Measurements from ENCODE around the gene LILRB2. TPM values are rescaled to one million over a fixed set of nuclear protein-coding genes. Genes with fewer than 3 reads are reported as not detected.
"Not testable (repeated sequence)": the region's sequence is repeated elsewhere in the genome, so short reads cannot be mapped to it uniquely, and the experiment has no call there.

Gene LILRB2
- total RNA-seq, 1 experiment from 2014 or later: not detected

DNA sequence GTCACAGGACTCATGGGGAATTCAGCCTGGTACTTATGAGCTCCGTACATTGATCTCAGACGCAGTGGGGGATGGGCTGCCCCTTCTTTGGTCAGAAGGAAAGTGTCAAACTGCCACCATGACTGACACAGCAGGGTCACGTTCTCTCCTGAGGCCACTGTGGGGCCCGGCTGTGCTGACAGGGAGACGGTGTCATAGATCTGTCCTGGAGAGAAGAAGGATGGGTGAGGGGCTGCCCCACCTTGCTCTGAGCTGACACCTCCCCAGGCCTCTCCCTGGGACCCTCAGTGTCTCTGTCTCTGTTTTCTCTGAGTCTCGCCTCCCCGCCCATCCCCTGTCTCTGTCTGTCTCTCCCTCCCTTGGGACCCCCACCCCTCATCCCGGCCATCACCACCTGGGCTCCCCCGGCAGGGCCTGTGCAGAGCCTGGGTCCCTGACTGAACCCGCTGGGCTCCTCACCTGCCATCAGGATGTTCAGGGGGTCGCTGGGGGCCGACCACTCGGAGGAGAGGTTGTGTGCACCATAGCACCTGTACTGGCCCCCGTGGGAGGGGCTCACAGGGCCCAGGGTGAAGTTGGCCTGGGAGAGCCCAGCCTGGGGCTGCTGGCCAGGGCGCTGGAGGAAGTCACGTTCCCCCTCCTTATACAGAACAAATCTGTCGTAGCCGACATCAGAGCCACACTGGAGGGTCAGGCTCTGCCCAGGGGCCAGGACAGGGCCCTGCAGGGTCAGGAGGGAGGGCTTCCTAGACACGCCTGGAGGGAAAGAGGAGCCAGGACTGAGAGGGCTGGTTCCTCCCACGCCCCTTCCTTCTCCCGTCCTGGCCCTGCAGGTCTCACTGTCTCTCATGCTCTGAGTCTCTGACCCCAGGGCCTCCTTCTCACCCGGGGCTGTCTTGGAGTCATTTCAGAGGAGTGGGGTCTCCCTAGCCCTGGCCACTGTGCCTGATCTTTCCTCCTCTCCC, 40.3 kb downstream of the LILRB2 start:
- not testable (repeated sequence) for DNase-seq (ENCODE audit: low read depth)

GRCh38 chr19:54239491-54240371, 41.2 kb downstream of the LILRB2 start:
- not testable (repeated sequence) for DNase-seq (ENCODE audit: low read depth)

DNA sequence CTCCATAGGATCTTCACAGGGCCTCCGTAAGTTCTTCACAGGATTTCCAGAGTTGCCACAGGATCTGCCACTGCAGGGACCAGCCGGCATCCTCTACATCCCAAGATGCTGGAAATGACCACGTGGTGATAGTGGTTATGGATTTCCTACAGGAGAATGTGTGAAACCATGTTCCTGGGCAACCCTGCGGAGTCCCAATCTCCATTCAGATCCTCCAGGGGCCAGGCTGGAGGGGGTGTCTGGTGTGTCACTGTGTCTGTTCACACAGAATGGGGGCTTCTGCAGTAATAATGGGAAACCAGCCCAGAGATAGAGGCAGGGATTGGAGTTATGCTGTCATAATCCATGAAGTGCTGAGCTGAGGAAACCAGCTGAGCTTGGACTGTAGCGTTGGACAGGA, 47.0 kb downstream of the LILRB2 start:
- DNase-seq (ENCODE audit: low read depth): no peak

DNA sequence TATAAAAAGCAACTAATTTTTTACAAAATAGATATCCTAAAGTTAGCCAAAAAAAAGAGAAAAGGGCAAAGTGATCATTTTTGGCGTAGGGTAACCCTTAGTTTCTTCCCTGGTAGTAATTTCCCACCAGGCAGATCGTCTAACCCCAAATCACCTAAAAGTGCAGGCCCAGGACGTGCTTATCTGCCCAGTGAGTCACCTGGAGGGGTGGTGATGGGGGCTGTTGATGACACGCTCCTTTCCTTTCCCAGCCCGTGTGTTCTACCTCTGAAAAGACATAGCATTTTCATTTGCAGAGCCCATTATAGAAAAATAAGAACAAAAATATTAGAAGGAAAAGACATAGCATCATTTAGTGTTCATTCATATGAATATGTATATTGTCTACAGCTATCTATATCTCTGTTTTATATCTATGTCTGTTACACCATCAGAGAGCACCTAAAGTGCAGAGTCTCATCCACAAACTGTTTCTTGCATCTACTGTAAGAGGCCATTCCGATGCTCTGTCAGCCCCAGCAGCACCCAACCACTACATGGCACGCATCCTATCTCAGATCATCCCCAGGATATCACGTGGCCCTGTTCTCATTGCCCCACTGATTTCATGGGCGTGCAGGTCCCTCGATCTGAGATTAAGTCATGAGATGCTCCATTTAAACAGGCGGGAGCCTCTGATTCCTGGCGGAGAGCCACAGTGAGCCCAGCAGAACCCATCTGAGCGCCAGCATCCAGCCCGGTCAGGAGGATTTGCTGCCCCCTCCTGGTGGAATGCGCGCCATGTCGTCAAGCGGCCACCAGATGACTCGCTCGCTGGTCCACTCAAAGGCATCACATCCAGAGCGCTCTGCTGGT, 49.6 kb downstream of the LILRB2 start:
- DNase-seq (ENCODE audit: low read depth): peak; percentile 77

- DNase-seq (ENCODE audit: low read depth): no peak
Observed at GRCh38 chr19:54230031-54230430, 50.9 kb downstream of the LILRB2 start.

DNA sequence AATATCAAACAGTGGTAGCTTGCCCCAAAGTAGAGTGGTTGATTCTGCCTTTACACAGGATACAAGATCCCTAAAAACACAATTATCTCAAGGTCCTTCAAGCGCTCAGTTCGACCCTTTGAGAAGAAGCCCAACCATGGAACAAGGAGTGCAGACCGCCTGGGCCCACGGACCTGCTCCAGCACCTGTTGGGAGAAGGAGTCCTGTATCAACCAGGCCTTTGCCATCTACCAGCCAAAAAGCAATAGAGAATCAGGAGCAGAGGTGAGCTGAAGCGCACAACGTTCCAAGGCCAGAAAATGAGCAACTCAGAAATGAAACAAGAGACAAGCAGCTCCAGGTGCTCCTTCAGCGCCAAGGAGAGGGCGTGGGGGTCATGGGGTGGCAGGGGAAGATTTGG, 51.8 kb downstream of the LILRB2 start:
- DNase-seq (ENCODE audit: low read depth): no peak

GRCh38 chr19:54224619-54225018, 56.3 kb downstream of the LILRB2 start:
- DNase-seq (ENCODE audit: low read depth): not testable (repeated sequence)

DNA sequence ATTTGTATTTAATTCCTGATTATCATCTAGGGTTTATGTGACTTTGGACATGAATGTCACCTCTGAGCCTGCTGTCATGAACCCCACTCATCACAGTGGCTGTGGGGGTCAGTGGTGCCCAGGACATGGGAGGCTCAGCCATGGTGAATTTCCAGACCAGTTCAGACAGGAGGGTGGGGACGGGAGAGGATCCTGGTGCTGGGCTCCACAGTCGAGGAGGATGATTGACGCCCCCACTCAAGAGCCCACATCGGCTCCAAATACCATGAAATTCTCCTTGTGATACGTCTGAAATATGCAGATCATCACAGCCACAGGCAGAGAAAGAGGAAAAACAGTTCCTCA, 57.0 kb downstream of the LILRB2 start:
- not testable (repeated sequence) for DNase-seq (ENCODE audit: low read depth)

Other genes starting within 250 kb of the LILRB2 start
- 0.29 TPM in 1 of 2 replicates, not detected in the other for gene VSTM1, start 217.2 kb downstream of the LILRB2 start, total RNA-seq (2014; rRNA removed; shearing (Covaris generic))
- not detected in 2 replicates for gene TARM1, start 199.7 kb downstream of the LILRB2 start, total RNA-seq (2014; rRNA removed; shearing (Covaris generic))
- gene OSCAR, start 180.3 kb downstream of the LILRB2 start, total RNA-seq (2014; rRNA removed; shearing (Covaris generic)): 0.12 TPM in 1 of 2 replicates, not detected in the other
- gene NDUFA3, start 178.3 kb downstream of the LILRB2 start, total RNA-seq (2014; rRNA removed; shearing (Covaris generic)): 45.4 and 59.8 TPM in 2 replicates
- 50.2 and 66.2 TPM in 2 replicates for gene TFPT, start 165.5 kb downstream of the LILRB2 start, total RNA-seq (2014; rRNA removed; shearing (Covaris generic))
- gene PRPF31, start 165.4 kb downstream of the LILRB2 start, total RNA-seq (2014; rRNA removed; shearing (Covaris generic)): 51.8 and 71.3 TPM in 2 replicates
- gene CNOT3, start 143.3 kb downstream of the LILRB2 start, total RNA-seq (2014; rRNA removed; shearing (Covaris generic)): 9.6 and 12.3 TPM in 2 replicates
- gene LENG1, start 121.4 kb downstream of the LILRB2 start, total RNA-seq (2014; rRNA removed; shearing (Covaris generic)): 13.1 and 15.4 TPM in 2 replicates
- 3.8 TPM in 1 of 2 replicates, not detected in the other for gene TMC4, start 108.0 kb downstream of the LILRB2 start, total RNA-seq (2014; rRNA removed; shearing (Covaris generic))
- 174 and 183 TPM in 2 replicates for gene MBOAT7, start 91.5 kb downstream of the LILRB2 start, total RNA-seq (2014; rRNA removed; shearing (Covaris generic))
- 125 and 166 TPM in 2 replicates for gene TSEN34, start 89.8 kb downstream of the LILRB2 start, total RNA-seq (2014; rRNA removed; shearing (Covaris generic))
- gene RPS9, start 80.3 kb downstream of the LILRB2 start, total RNA-seq (2014; rRNA removed; shearing (Covaris generic)): 1,692 and 2,035 TPM in 2 replicates
- not detected in 2 replicates for gene LILRB3, start 58.1 kb downstream of the LILRB2 start, total RNA-seq (2014; rRNA removed; shearing (Covaris generic))
- not detected in 2 replicates for gene LILRA6, start 38.3 kb downstream of the LILRB2 start, total RNA-seq (2014; rRNA removed; shearing (Covaris generic))
- not detected in 2 replicates for gene LILRB5, start 23.8 kb downstream of the LILRB2 start, total RNA-seq (2014; rRNA removed; shearing (Covaris generic))
- gene LILRA5, start 32.1 kb upstream of the LILRB2 start, total RNA-seq (2014; rRNA removed; shearing (Covaris generic)): not detected in 2 replicates
- gene LILRA4, start 58.1 kb upstream of the LILRB2 start, total RNA-seq (2014; rRNA removed; shearing (Covaris generic)): not detected in 2 replicates
- 0.12 TPM in 1 of 2 replicates, not detected in the other for gene LAIR1, start 83.8 kb upstream of the LILRB2 start, total RNA-seq (2014; rRNA removed; shearing (Covaris generic))
- gene TTYH1, start 134.4 kb upstream of the LILRB2 start, total RNA-seq (2014; rRNA removed; shearing (Covaris generic)): not detected in 2 replicates
- 7.1 and 9.0 TPM in 2 replicates for gene LENG8, start 168.1 kb upstream of the LILRB2 start, total RNA-seq (2014; rRNA removed; shearing (Covaris generic))
- gene LENG9, start 182.7 kb upstream of the LILRB2 start, total RNA-seq (2014; rRNA removed; shearing (Covaris generic)): 0.88 and 1.4 TPM in 2 replicates
- 1.1 and 1.7 TPM in 2 replicates for gene CDC42EP5, start 192.2 kb upstream of the LILRB2 start, total RNA-seq (2014; rRNA removed; shearing (Covaris generic))
- not detected in 2 replicates for gene LAIR2, start 221.7 kb upstream of the LILRB2 start, total RNA-seq (2014; rRNA removed; shearing (Covaris generic))